Activated T-helper 1 cell treated with anti-CD3 and anti-CD28 coated beads, Interleukin-2, amount 50 U/mL, for 16 hours (primary cell): ENCODE measurements around the gene CARD11.

Experiments
- DNase-seq, 2 donors: peaks; one replicate each; pipeline ENCODE4 v3.0.0-alpha.2; 2020; ENCODE audit warnings: low read depth in 1 of 2, low spot score in 1 of 2

The CARD11 gene

DNA sequence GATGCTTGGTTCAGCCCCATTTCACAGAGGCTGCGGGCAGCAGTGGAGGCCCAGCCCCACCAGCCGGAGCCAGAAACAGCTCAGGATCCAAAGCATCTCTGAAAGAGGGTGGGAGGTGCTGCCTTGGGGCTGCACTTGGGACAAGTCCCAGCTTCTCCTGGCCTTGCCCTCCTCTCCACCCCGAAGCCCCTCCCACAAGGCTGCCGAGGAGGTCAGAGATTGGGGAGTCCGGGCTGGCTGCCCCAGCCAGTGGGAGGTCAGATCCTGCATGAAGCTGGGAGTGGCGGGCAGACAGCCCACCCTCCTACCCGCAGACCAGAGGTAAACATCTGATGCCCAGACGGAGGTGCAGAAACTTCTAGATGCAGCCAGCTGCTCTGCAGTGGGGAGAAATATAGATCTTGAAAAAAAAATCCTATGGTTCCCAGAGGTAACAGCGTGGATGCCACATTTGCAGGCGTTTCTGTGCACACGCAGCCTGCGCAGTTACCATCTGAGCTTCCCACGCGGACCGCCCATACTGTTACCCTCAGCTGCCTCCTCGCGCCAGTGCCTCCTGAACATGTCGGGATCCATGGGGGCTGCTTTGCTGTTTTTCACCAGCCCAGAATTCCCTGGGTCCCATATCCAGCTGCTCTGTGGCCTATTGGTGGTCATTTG, 162.7 kb downstream of the CARD11 start:
- no peak for DNase-seq

DNA sequence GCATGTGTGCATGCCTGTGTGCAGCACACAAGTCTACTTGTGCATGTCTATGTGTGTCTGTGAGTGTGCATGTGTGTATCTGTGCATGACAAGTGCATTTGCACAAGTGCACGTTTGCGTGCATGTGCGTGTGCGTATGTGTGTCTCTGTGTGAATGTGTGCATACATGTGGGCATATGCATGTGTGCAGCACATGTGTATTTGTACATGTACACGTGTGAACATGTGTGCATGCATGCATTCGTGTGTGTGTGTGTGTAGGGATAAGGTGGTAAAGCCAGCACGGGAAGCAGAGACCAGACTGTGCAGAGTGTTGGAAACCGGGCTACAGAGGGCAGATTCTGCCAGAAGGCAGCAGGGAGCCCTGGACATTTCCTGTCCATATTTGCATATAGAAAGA, 163.6 kb downstream of the CARD11 start:
- DNase-seq, result no peak

DNA sequence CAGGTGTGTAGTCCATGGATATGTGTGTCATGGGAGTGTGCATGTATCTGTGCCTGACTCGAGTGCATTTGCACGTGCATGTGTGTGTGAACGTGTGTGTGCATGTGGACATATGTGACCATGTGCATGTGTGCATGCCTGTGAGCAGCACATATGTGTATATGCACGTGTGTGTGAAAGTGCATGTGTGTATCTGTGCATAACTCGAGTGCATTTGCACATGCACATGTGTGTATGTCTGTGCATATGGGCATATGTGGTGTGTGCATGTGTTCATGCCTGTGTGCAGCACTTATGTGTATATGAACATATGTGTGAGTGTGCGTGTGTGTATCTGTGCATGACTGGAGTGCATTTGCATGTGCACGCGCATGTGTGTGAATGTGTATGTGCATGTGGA, 164.3 kb downstream of the CARD11 start:
- no peak for DNase-seq

DNA sequence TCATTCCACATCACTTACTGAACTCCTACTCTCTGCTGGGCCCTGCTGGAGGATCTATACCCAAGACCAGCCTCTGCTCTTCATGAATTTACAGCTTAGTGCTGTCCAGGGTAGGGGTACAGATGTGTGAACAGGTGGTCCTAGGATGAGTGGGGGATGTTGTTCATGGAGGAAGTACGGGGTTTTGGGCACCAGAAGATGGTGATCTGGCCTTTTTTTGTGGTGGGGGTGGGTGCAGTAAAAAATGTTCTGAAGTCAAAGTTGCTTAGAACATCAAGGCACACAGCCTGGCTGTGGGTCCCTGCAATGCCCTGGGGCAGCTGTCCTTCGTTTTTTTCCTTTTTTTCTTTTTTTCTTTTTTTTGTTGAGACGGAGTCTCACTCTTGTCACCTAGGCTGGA, 165.4 kb downstream of the CARD11 start:
- DNase-seq, result no peak

DNA sequence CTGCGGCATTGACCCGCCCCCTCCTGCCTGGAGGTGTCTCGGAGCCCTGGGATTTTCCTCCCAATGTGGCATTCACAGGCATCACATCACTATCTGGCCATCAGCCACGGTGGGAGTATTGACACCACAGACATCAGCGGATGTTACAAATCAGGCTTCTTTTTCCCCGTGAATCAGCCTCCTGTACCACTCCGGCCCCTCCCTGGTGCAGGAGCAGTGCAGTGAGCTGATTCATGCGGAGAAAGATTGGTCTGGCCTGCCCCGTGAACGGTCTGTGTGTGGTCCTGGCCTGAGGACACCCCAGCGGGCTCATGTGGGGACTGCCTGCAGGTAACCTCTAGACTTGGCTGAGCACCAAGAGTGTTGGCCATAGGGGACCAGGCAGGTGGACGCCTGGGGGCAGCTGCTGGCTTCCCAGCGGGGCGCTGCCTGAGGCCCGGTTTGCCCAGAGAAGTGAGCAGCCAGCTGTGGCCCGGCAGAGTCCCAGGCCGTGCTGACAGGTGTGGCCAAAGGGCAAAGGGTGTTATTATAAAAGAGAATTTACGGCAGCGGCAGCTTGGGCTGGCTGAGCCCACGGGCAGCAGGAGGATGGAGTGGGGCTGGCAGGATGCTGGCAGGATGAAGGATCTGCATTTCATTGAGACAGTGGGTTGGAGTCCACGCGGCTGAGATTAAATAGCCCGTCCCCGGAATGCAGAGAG, 167.5 kb downstream of the CARD11 start:
- no peak for DNase-seq

DNA sequence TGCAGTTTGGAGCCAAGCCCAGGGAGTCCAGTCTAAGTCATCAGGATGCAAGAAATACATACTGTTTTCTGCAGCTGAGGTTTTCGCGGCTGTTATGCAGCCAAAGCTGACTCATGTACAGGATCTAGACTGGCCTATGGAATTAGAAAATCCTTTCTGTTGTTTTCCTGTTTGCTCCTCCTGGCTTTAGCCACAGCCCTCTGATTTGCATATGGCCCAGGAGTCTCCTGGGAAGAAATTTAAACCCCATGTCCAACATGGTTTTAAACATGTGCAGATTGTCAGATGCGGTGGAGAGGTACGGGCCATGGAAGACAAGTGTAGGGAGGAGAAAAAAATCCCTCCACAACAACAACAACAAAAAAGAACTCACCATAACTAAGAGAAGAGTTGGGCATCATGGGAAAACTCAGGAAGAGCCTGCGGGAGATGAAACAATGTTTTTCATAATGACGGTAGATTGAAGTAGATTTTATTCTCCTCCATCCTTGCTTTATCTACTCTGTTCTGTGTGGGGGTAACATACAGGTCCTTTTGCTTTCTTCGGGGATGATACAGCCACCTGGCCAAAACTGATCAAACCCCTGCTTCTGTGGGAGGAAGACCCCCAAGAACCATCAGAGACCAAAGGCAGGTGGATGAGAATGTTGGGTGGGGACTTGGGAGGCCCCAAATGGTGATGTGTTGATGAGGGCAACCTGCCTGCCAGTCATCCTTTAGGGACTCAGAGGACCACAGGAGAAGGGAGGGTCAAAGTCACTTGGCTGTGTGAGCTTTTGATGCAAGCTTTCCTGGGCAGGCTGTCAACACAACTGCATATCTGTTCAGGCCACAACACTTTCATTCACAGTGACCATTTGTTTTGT, 169.7 kb downstream of the CARD11 start:
- no peak for DNase-seq

DNA sequence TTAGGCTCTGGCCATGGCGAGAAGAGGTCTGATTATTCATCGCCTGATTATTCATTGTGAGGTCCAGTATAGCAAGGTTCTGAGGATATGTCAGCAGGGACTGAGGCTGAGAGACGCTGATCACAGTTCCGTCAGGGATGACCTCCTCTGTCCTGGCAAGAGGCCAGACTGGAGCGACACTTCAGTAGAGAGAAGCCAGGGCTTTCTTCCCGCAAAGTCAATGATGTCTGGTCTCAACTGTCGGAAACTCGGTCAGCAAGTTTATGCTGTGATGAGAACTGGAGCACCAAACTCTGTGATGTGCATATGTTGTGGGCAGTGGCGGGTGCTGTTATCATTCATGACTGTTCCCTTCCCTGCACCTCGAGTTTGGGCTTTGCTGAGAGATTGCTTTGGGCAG, 170.5 kb downstream of the CARD11 start:
- no peak for DNase-seq

DNA sequence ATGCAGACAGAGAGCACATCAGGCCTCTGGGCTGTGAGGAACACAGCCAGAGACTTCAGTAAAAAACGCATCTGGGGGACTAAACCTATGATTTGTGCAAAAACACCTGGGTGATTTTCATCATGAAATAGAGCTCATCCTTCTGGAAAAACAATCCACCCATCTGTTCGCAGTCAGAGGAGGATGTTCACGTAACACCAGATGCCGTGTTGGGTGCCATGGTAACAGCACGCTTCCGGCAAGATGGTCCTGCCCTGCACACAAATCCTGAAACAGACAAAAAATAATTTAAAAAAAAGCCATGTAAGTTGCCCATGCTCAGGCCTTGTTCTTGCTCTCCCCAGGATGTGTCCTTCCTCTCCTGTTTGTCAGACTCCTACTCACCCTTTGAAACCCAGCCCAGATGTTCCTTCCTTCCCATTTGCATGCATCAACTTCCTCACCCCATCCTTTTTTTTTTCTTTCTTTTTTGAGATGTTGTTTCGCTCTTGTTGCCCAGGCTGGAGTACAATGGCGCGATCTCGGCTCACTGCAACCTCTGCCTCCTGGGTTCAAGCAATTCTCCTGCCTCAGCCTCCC, 171.3 kb downstream of the CARD11 start:
- no peak for DNase-seq

DNA sequence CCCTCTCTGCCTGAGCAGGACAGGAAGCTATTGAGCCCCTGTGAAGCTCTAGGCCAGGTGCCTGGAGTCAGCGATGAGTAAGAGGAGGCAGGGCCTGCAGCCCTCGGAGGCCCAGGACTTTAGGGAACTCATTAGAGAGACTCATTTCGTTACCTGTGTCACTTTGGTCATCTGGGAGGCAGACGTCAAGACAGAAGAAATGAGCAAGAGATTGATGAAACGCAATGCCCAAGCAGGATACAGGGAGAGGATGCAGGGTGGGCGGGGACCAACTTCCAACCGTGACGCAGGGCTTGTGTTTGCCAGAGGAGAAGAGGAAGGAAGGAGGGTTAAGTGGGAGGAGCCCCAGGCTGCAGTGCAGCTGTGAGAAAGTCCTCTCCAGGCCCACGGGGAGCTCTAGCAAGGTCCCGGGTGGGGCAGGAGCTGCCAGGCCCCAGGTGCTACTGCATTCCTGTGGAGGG, 173.2 kb downstream of the CARD11 start:
- DNase-seq, result no peak

DNA sequence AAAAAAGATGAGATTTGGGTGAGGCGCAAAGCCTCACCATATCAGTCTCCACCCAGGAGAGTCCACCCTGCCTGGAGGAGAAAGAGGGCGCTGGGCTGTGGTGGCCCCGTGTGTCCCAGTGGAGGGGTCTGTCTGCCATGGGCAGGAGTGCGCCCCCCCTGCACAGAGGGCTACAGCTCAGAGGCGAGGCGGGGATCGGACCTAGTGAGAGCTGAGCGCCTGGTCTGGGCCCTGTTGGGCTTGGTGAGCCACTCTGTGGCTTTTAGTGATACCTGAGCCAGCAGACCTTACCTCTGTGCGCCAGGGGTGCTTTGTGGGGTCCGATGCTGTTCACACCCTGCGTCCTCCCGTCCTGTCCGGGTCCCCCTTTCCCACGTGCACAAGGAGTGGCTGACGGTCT, 173.7 kb downstream of the CARD11 start:
- DNase-seq, result no peak

DNA sequence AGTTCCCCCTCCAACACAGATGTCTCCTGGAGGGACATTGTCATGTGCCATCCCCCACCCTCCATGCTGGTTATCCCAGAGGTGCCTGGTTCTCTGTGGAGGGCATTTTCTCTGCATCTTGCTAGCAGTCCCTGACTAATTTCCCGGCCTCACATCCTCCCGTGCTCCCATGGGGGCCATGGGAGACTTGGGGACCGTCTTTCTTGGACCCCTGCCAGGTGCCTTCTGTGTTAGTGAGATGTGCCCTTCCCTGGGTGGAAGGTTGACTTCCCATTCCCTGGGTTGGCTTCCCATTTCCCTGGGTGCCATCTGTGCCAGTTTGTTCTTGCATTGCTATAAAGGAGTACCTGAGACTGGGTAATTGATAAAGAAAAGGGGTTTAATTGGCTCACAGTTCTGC, 177.1 kb downstream of the CARD11 start:
- DNase-seq, result no peak

DNA sequence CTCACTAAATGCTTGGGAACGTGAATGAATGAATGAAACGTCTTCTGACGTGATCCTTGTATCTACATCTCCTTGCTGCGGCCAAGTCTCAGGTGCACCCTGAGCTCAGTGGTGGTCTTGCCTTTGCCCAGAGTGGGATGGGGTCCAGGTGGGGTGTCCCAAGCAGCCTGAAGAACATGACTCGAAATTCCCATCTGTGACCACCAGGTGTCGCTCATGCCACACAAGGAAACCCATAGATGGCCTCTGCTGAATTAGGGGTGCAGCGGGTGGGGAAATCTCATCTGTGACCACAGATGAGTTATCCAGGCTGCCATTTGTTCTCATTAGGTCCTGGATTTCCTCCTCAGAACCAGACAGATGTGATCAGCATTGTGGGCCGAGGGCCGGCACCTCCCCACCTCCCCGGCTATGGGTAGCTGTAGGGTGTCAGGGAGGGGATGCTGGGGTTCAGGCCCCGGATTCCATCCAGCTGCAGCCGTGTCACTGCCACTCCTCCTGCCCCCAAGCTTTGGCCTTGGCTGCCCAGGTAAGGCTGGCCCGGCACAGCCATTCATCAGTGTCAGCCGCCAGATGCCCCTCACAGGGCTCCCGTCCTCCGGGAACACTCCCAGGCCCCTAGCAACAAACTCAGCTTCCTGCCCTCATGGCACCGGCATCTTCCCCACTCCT, 178.5 kb downstream of the CARD11 start:
- peak; percentile 47 to 52 for DNase-seq

DNA sequence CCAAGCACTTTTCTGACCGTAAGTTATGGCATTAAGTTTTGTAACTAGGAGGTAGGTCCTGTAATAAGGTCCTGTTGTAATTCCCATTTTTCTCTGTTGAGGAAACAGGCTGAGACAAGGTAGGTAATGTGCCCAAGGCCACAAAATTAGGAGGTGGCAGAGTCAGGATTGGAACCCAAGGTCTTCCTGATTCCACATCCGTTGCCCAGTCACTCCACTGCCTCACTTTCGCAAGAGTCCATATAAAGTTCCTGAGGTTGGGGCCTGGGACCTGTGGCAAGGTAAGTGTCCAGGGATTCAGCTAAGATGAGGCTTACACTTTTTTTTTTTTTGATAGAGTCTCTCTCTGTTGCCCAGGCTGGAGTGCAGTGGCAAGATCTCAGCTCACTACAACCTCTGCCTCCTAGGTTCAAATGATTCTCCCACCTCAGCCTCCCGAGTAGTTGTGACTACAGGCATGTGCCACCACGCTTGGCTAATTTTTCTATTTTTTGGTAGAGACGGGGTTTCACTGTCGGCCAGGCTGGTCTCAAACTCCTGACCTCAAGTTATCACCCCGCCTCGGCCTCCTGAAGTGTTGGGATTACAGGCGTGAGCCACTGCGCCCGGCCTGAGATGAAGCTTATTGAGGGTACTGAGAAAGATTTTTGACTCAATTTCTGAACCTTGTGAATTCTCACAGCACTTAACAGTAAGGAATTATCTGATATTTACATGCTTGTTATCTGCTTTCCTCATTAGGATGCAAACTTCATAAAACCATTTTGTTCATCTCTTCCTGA, 179.3 kb downstream of the CARD11 start:
- no peak for DNase-seq

DNA sequence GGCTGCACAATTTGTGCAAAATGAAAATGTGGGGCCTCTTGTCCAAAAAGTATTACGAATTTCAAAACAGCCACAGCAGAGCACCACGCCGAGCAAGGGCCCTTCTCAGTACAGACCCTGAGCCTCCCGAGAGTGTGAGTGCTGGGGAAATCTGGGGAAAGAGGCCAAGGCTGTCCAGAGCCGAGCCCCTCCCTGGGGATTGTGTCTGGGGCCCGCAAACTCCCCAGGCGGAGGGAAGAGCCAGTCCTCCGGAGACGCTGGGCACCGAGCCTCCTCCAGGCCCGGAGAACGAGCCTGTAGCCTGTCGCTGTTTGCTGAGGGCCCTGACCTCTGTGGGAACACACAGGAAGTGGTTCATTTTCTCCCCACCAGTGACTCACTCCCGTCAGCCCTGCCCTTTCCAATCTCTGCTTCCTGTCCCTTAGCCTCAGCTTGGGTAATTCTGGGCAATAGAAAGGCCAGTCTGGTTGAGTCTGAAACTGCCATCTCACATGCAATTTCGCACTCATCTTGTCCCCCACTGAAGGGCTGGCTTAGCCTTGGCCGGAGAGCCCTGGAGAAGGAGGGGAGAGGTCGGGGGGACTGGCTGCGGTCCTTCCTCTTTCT, 180.1 kb downstream of the CARD11 start:
- peak; percentile 42 to 49 for DNase-seq

DNA sequence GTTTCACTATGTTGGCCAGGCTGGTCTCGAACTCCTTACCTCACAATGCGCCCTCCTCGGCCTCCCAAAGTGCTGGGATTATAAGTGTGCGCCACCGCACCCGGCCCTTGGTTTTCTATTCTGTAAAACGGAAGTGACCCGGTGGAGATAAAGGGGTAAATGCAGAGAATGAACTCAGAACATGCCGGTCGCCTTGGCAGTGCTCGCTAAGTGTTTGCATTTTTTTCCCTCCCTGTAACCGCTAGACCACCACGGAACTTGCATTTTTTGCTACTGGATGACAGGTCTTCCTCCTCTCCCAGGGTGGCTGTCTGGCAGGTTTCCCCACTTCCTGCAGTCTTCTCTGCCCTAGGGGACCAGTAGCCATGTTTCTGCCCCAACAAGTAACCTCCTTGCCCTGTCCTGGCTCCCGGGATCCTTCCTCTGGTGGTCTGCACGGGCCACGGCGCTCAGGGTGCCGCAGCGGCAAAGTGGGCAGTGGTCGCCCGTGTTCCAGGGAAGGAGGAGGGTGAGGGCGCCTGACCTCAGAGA, 180.8 kb downstream of the CARD11 start:
- no peak for DNase-seq

DNA sequence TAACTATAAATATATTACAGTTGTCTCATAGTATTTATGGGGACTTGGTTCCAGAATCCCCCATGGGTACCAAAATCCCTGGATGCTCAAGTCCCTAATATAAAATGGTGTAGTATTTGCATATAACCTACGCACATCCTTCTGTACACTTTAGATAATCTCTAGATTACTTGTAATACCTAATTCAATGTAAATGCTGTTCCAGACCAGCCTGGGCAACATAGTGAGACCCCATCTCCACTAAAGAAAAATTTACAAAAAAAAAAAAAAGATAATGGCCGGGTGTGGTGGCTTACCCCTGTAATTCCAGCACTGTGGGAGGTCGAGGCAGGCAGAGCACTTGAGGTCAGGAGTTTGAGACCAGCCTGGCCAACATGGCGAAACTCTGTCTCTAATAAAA, 182.2 kb downstream of the CARD11 start:
- DNase-seq, result no peak

DNA sequence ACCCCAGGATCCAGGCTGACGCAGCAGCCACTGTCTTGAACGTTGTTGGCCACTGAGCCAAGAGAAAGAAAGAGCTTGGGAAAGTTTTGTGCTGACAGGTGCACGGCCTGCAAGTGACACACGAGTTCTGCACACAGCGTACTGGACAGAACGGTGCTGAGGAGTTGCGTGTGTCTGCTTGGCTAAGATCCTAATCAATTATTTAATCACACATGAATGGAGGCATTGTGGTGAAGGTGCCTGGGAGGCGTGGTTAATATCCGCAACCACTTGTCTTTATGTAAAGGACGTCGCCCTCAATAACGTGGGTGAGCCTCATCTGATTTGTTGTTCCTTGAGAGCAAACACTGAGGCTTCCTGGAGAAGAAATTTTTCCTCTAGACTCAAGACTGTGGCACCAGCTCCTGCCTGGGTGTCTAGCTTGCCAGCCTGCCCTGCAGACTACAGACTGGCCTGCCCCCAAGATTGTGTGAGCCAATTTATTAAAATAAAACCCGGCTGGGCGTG, 183.0 kb downstream of the CARD11 start:
- no peak for DNase-seq

DNA sequence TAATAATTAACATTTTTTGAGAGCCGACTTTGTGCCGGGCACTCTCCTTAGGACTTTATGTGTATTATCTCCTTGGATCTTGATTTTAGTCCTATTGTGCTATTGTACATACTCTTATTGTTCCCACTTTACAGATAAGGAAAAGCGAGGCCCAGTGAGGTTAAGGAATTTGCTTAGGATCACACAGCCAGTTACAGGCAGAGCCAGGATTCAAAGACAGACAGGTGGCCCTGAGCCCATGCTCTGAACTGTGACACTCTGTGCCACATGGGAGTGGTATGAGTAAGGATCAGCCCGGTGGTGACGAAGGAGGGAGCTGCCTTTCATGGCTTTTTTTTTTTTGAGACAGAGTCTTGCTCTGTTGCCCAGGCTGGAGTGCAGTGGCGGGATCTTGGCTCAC, 183.7 kb downstream of the CARD11 start:
- DNase-seq, result no peak

DNA sequence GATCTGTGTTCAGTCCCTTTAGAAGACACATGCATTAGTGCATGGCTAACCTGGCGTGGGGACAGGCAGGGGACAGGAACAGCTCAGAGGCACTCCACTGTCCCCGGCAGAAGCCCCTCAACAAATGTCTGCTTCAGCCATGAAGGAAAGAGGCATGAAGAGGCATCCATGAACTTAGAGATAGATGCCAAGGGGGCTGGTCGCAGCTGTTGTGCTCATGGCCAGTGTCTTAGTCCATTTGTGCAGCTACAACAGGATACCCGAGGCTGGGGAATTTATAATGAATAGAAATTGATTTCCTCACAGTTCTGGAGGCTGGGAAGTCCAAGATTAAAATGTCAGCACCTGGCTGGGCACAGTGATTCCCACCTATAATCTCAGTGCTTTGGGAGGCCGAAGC, 185.0 kb downstream of the CARD11 start:
- DNase-seq, result no peak
